Prostate gland (tissue), 2 donors: Measurements from ENCODE around the gene SGK1. TPM values are rescaled to one million over a fixed set of nuclear protein-coding genes. Genes with fewer than 3 reads are reported as not detected.
"Not testable (repeated sequence)": the region's sequence is repeated elsewhere in the genome, so short reads cannot be mapped to it uniquely, and the experiment has no call there.

Source experiments
- DNase-seq: peaks from one replicate; pipeline ENCODE4 v3.0.0-alpha.2; 2019; ENCODE audit warnings: low spot score
- H3K27ac ChIP-seq, 2 donors: fragments of 200-600 bp; sonication (generic); 2 replicates each; pipeline ENCODE4 v1.5.1; 2017 to 2019
- H3K27me3 ChIP-seq: fragments of 200-600 bp; sonication (generic); replicated peaks from 2 replicates; pipeline ENCODE4 v1.5.1; 2019; ENCODE audit not compliant: insufficient read depth
- H3K36me3 ChIP-seq, 2 donors: fragments of 200-600 bp; sonication (generic); 1 replicate in 1 of 2; 2 replicates in 1 of 2; pipeline versions ENCODE4 v1.5.1 to v1.8.1; 2017 to 2019
- H3K4me1 ChIP-seq: fragments of 200-600 bp; sonication (generic); replicated peaks from 2 replicates; pipeline ENCODE4 v1.5.1; 2019
- H3K4me3 ChIP-seq, 2 donors: fragments of 200-600 bp; sonication (generic); 2 replicates each; pipeline ENCODE4 v1.5.1; 2017 to 2019
- H3K9me3 ChIP-seq: fragments of 200-600 bp; sonication (generic); 2 replicates; pipeline ENCODE4 v1.5.1; 2017
- POLR2A ChIP-seq: fragments of 450-650 bp; IDR thresholded peaks from one replicate; pipeline ENCODE4 v1.6.1; 2016; ENCODE audit warnings: antibody characterized with exemption, mild to moderate bottlenecking
- POLR2AphosphoS5 ChIP-seq: sonication (generic); formaldehyde crosslinking; IDR thresholded peaks from one replicate; pipeline ENCODE4 v1.6.1; 2017; ENCODE audit warnings: antibody characterized with exemption
- WGBS: methylation state at CpG from one replicate; pipeline ENCODE4 v1.1.5; 2018; 5-methylcytosine and 5-hydroxymethylcytosine counted together
- intact Hi-C: fragments of 100-400 bp; cut with DNase I; formaldehyde crosslinking; loops from one replicate; pipeline ENCODE4 v1.14.2; 2022
- total RNA-seq, 2 donors: library from RNA; depleted of rRNA; stranded (reverse); fragments of >200 nt; gene quantifications; one replicate each; pipeline ENCODE4 v1.1.0, GENCODE V29; 2016
- TF ChIP-seq, protein P1 (sequence below), 4 experiments: fragments of 200-600 bp in 2 of 4; fragments of 450-650 bp in 2 of 4; sonication (generic) in 2 of 4; IDR thresholded peaks; 1 replicate in 3 of 4; 2 replicates in 1 of 4; pipeline ENCODE4 v1.5.1; 2016 to 2019; ENCODE audit warnings: antibody characterized with exemption in 4 of 4, mild to moderate bottlenecking in 2 of 4, moderate library complexity in 2 of 4

Gene SGK1
- total RNA-seq, 2 donors from 2014 or later = 243 to 260 TPM

DNA sequence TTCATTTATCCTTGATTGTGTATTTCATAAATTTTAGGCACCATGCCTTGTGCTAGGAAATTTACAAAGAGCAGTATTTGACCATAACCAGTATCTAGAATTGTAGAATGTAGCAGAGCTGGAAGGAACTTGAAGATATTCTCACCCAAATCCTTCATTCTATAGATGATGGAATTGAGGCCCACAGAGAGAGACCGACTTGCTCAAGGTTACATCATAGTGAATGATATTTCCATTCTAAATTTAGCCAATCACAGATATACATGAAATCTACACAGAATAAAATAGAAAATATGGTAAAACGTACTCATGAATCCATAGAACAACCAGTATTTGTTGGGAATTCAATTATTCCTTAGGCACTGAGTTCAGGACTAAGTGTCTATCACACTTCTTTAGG is 10.9 kb upstream of the SGK1 start:
- intact Hi-C loops = no loop called here
- H3K4me1 ChIP-seq = no peaks in the 10 kb centered on the region
- TF ChIP-seq, protein P1, sequence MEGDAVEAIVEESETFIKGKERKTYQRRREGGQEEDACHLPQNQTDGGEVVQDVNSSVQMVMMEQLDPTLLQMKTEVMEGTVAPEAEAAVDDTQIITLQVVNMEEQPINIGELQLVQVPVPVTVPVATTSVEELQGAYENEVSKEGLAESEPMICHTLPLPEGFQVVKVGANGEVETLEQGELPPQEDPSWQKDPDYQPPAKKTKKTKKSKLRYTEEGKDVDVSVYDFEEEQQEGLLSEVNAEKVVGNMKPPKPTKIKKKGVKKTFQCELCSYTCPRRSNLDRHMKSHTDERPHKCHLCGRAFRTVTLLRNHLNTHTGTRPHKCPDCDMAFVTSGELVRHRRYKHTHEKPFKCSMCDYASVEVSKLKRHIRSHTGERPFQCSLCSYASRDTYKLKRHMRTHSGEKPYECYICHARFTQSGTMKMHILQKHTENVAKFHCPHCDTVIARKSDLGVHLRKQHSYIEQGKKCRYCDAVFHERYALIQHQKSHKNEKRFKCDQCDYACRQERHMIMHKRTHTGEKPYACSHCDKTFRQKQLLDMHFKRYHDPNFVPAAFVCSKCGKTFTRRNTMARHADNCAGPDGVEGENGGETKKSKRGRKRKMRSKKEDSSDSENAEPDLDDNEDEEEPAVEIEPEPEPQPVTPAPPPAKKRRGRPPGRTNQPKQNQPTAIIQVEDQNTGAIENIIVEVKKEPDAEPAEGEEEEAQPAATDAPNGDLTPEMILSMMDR (IDR thresholded peaks at IDR 0.05) = no peak
- TF ChIP-seq POLR2AphosphoS5 (no peak), POLR2A (no peak)
- DNase-seq = no peak
- no peak overlapping the region for H3K4me3 ChIP-seq
- no peaks in the 10 kb centered on the region for H3K27me3 ChIP-seq
- H3K9me3 ChIP-seq = no peaks in the 10 kb centered on the region
- no peaks in the 10 kb centered on the region for H3K36me3 ChIP-seq
- WGBS = 93% methylated on average over 2 of the region's 2 CpGs
- no peak overlapping the region for H3K27ac ChIP-seq

DNA sequence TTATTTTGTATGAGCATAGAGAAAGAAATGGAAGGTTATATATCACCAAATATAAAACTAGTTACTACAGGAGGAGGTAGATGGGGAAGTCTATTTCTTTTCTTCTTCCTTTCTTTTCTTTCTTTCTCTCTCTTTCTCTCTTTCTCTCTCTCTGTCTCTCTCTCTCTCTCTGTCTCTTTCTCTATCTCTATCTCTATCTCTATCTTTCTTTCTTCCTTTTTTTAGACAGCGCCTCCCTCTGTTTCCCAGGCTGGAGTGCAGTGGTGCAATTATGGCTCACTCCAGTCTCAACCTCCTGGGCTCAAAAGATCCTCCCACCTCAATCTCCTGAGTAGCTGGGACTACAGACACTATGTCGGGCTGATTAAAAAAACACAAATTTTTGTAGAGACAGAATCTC is 10.2 kb upstream of the SGK1 start:
- no peak overlapping the region for H3K27ac ChIP-seq
- TF ChIP-seq, protein P1 (IDR thresholded peaks at IDR 0.05) = no peak
- TF ChIP-seq POLR2AphosphoS5 = no peak
- TF ChIP-seq POLR2A = no peak
- no peaks in the 10 kb centered on the region for H3K36me3 ChIP-seq
- H3K4me1 ChIP-seq = no peaks in the 10 kb centered on the region
- 95% methylated on average over 2 of the region's 2 CpGs for WGBS
- intact Hi-C loops = no loop called here
- H3K27me3 ChIP-seq = no peaks in the 10 kb centered on the region
- H3K4me3 ChIP-seq = no peak overlapping the region
- H3K9me3 ChIP-seq = no peaks in the 10 kb centered on the region
- DNase-seq = no peak

DNA sequence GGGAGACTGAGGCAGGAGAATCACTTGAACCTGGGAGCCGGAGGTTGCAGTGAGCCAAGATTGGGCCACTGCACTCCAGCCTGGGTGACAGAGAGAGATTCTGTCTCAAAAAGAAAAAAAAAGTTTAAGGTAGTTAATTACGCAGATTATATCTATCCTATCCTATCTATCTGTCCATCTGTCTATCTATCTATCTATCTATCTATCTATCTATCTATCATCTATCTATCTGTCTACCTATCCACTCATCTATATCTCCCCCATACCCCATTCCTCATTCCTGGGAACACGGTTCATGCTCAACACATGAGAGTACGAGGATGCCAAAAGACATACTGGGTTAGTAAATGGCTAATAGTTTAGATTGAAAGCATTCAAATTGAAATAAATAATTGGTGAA is 8.3 kb upstream of the SGK1 start:
- WGBS = 91% methylated on average over 4 of the region's 4 CpGs

DNA sequence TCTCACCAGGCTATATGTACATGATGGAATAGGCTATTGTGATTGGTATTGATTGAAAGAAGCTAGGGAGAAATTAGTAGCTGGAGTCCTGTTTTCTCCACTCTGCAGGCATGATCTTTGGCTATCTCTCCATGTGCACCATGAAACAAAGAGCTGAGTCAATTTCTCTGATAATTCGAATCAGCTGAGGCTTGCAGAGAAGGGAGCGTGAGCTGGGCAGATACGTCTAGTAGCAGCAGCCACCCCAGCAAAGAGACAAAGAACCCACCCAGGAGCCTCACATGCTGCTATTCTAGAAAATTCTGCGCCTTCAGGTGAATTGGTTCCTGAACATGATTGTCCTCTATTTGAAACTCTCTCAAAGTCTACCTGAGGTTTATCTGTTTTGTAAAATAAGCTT is 6.9 kb upstream of the SGK1 start:
- Histone ChIP-seq H3K4me3 (no peak overlapping the region), H3K27ac (no peak overlapping the region), H3K27me3 (no peaks in the 10 kb centered on the region), H3K36me3 (no peaks in the 10 kb centered on the region), H3K9me3 (no peaks in the 10 kb centered on the region), H3K4me1 (no peaks in the 10 kb centered on the region)
- TF ChIP-seq, protein P1 (IDR thresholded peaks at IDR 0.05) = no peak
- no peak for TF ChIP-seq POLR2AphosphoS5
- TF ChIP-seq POLR2A = no peak
- WGBS = 89% methylated on average over 4 of the region's 4 CpGs
- DNase-seq = no peak
- intact Hi-C loops = no loop called here

More for the DNA sequence above, 8.3 kb upstream of the SGK1 start:
- intact Hi-C loops, DNase-seq, H3K27me3 ChIP-seq, H3K4me1 ChIP-seq, H3K36me3 ChIP-seq, H3K4me3 ChIP-seq, H3K9me3 ChIP-seq, H3K27ac ChIP-seq: not testable (repeated sequence)

DNA sequence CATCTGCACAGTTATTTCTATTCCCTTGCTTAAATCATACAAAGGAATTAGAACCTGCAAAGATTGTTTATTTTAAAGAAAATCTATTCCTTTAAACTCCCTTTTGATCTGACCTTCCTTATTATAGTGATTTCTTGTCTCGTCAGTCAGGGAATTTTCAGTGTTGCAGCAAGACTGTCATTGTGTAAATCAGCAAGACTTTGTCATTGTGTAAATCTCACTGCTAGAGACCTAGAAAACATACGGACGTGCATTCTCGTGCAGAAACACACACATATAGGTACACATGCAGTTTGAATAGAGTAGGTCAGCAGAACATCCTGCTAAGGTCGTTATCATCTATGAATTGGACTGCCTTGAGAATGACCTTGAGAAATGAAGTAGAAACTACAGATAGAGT is 6.2 kb upstream of the SGK1 start:
- H3K27ac ChIP-seq = no peak overlapping the region
- TF ChIP-seq POLR2A (no peak), POLR2AphosphoS5 (no peak)
- TF ChIP-seq, protein P1 (IDR thresholded peaks at IDR 0.05) = no peak
- 77% methylated on average over 5 of the region's 5 CpGs for WGBS

More for the DNA sequence above, 6.2 kb upstream of the SGK1 start:
- H3K9me3 ChIP-seq = no peaks in the 10 kb centered on the region
- intact Hi-C loops = no loop called here
- H3K4me1 ChIP-seq = no peaks in the 10 kb centered on the region
- no peak overlapping the region for H3K4me3 ChIP-seq
- DNase-seq = no peak
- H3K36me3 ChIP-seq = no peaks in the 10 kb centered on the region
- H3K27me3 ChIP-seq = no peaks in the 10 kb centered on the region
